SU-DHL-6 (cell line): ENCODE results near the gene LRP2.
A peak's percentile ranks its signal among the peaks of the same experiment; 100 is the strongest.
"Not testable (repeated sequence)": the region's sequence is repeated elsewhere in the genome, so short reads cannot be mapped to it uniquely, and the experiment has no call there.

ENCODE experiments used
- H2AFZ ChIP-seq: fragments of 200-600 bp; sonication (generic); 2 replicates; pipeline ENCODE4 v1.6.1; 2014; ENCODE audit warnings: low read depth, mild to moderate bottlenecking, moderate library complexity, mixed read lengths, antibody characterized with exemption, low read length; ENCODE audit not compliant: severe bottlenecking
- H3F3A ChIP-seq: fragments of 200-600 bp; shearing (Covaris generic); 2 replicates; pipeline ENCODE4 v1.6.0; 2016; ENCODE audit warnings: antibody characterized with exemption, mild to moderate bottlenecking; ENCODE audit not compliant: insufficient read depth
- H3K27ac ChIP-seq: fragments of 200-600 bp; sonication (generic); 2 replicates; pipeline ENCODE4 v1.5.1; 2016; ENCODE audit warnings: low read depth, mild to moderate bottlenecking, low read length, moderate library complexity, mixed read lengths
- H3K27me3 ChIP-seq: fragments of 200-600 bp; sonication (generic), shearing (Covaris generic); 2 replicates; pipeline ENCODE4 v1.6.0; 2014; ENCODE audit warnings: mild to moderate bottlenecking, low read length
- H3K36me3 ChIP-seq: fragments of 200-600 bp; sonication (generic); 2 replicates; pipeline ENCODE4 v1.6.1; 2014; ENCODE audit warnings: mild to moderate bottlenecking, low read length, mixed read lengths
- H3K4me2 ChIP-seq: fragments of 300-600, 200-600 bp; shearing (Covaris generic), sonication (generic); 2 replicates; pipeline ENCODE4 v1.6.0; 2014; ENCODE audit warnings: low read length, low read depth, mild to moderate bottlenecking; ENCODE audit not compliant: poor library complexity, severe bottlenecking
- H3K4me3 ChIP-seq: fragments of 200-600 bp; sonication (generic); 2 replicates; pipeline ENCODE4 v1.5.1; 2014; ENCODE audit warnings: antibody characterized with exemption, low read length, mild to moderate bottlenecking, mixed read lengths; ENCODE audit not compliant: insufficient read depth, poor library complexity, severe bottlenecking
- H3K79me2 ChIP-seq: fragments of 200-600 bp; sonication (generic); 2 replicates; pipeline ENCODE4 v1.6.1; 2014; ENCODE audit warnings: mild to moderate bottlenecking, low read length, moderate library complexity; ENCODE audit not compliant: insufficient read depth
- H3K9ac ChIP-seq: fragments of 200-600 bp; sonication (generic); 2 replicates; pipeline ENCODE4 v1.7.0; 2014; ENCODE audit warnings: mild to moderate bottlenecking, low read length
- H3K9me2 ChIP-seq: fragments of 200-600 bp; sonication (generic); replicated peaks from 2 replicates; pipeline ENCODE4 v1.6.1; 2014; ENCODE audit warnings: low read length; ENCODE audit not compliant: insufficient read depth
- H3K9me3 ChIP-seq: fragments of 200-600 bp; sonication (generic); 2 replicates; pipeline ENCODE4 v1.6.1; 2014; ENCODE audit warnings: low read length, mixed read lengths; ENCODE audit not compliant: insufficient read depth
- H4K20me1 ChIP-seq: fragments of 200-600 bp; sonication (generic); 2 replicates; pipeline ENCODE4 v1.6.1; 2014; ENCODE audit warnings: low read depth, mild to moderate bottlenecking, antibody characterized with exemption, low read length, moderate library complexity, mixed read lengths
- EZH2phosphoT487 ChIP-seq: fragments of 200-600 bp; sonication (generic), shearing (Covaris generic); conservative IDR thresholded peaks from 2 replicates; pipeline ENCODE4 v1.6.1; 2018; ENCODE audit warnings: mild to moderate bottlenecking, antibody characterized with exemption, low read length, moderate library complexity, mixed read lengths
- TF ChIP-seq, protein P1 (sequence below): fragments of 200-600 bp; sonication (generic); IDR thresholded peaks from one replicate; pipeline ENCODE4 v1.5.1; 2017; ENCODE audit warnings: antibody characterized with exemption, mild to moderate bottlenecking, low read length, moderate library complexity; ENCODE audit not compliant: insufficient read depth, poor library complexity, severe bottlenecking

The LRP2 gene

DNA sequence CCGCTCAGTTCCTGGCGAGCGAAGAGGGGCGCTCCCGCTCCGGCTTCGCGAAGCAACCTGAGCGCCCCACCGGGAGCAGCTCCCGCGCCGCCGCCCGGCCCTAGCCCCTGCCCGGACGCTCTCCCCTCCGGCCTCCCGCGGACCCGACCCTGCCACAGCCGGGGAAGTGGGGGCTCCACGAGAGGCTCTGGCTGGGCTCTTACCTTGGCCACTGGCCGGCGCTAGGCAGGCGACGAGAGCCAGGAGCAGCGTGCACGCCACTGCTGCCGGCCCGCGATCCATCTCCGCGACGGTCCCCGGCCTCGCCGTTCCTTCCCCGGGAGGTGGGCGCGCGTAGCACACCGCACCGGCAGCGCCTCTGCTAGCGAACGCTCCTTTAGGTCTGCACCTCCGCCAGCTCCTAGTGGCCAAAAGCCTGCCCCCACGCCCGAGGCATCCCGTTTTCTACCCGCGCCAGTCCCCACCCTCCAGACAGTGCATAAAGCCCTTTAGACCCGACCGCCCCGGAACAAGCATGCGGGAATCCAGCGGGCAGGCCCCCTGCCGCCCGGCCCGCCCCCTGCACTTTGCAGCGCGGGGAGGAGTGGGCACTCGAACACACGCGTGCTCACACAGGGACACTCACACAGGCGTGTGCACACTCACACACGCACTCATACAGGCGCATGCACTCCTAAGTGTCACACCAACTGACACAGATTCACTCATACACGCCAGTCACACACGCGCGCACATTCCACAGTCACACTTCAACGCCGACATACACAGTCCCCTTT is at the start of gene LRP2:
Gene LRP2, minus strand, starts transcription at position 417 of the 776 bp plus-strand sequence. Its CDS starts 135 bp downstream, at position 282.
- Histone ChIP-seq H3K79me2 (no peaks in the 10 kb centered on the region), H3K27ac (no peak within 1 kb of the TSS), H2AFZ (peak within 1 kb of the TSS; percentile 1), H3K9me2 (no peaks in the 10 kb centered on the region), H3K9me3 (no peaks in the 10 kb centered on the region), H4K20me1 (no peaks in the 10 kb centered on the region), H3K36me3 (no peaks in the 10 kb centered on the region), H3K27me3 (no peaks in the 10 kb centered on the region), H3F3A (no peaks in the 10 kb centered on the region), H3K4me3 (no peak within 1 kb of the TSS), H3K4me2 (peak within 1 kb of the TSS; percentile 21), H3K9ac (no peak within 1 kb of the TSS)
- no peak for TF ChIP-seq EZH2phosphoT487
- TF ChIP-seq, protein P1, sequence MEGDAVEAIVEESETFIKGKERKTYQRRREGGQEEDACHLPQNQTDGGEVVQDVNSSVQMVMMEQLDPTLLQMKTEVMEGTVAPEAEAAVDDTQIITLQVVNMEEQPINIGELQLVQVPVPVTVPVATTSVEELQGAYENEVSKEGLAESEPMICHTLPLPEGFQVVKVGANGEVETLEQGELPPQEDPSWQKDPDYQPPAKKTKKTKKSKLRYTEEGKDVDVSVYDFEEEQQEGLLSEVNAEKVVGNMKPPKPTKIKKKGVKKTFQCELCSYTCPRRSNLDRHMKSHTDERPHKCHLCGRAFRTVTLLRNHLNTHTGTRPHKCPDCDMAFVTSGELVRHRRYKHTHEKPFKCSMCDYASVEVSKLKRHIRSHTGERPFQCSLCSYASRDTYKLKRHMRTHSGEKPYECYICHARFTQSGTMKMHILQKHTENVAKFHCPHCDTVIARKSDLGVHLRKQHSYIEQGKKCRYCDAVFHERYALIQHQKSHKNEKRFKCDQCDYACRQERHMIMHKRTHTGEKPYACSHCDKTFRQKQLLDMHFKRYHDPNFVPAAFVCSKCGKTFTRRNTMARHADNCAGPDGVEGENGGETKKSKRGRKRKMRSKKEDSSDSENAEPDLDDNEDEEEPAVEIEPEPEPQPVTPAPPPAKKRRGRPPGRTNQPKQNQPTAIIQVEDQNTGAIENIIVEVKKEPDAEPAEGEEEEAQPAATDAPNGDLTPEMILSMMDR: no peak

DNA sequence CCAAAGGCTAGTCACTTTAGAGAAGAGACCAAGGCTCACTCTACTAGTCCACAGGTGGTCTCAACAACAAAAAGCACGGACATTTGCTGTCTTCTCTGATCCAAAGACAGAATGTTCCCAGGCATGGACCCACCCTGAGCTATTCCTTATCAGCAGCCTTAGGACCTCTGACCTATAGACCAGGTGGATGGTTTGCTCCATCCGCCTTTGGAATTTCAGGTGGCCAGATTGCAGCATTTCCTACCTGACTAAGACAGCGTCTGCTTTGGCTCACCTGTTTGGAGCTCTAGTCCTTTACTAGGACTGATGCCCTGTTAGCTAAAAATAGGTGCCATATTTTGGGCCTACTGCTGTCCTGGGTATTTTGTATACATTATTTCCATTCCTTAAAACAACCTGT is 44.6 kb upstream of the LRP2 start:
- no peak overlapping the region for H2AFZ ChIP-seq
- H3K4me3 ChIP-seq: no peak overlapping the region
- H3K9me3 ChIP-seq: no peaks in the 10 kb centered on the region
- no peak for TF ChIP-seq EZH2phosphoT487
- TF ChIP-seq, protein P1: no peak
- no peaks in the 10 kb centered on the region for H3K79me2 ChIP-seq
- H3K9ac ChIP-seq: no peak overlapping the region
- no peaks in the 10 kb centered on the region for H3K9me2 ChIP-seq
- no peaks in the 10 kb centered on the region for H3F3A ChIP-seq
- H3K4me2 ChIP-seq: no peak overlapping the region
- no peaks in the 10 kb centered on the region for H4K20me1 ChIP-seq
- H3K27me3 ChIP-seq: no peaks in the 10 kb centered on the region
- no peaks in the 10 kb centered on the region for H3K36me3 ChIP-seq
- H3K27ac ChIP-seq: no peak overlapping the region

- H3K4me3 ChIP-seq, H3K9me2 ChIP-seq, H4K20me1 ChIP-seq, H3K4me2 ChIP-seq, H3K27ac ChIP-seq, H3K36me3 ChIP-seq, H3K79me2 ChIP-seq, H3F3A ChIP-seq, H3K9me3 ChIP-seq, H3K9ac ChIP-seq, H2AFZ ChIP-seq, H3K27me3 ChIP-seq: not testable (repeated sequence)
These were observed 37.2 kb upstream of the LRP2 start for GRCh38 chr2:169399491-169399890.

DNA sequence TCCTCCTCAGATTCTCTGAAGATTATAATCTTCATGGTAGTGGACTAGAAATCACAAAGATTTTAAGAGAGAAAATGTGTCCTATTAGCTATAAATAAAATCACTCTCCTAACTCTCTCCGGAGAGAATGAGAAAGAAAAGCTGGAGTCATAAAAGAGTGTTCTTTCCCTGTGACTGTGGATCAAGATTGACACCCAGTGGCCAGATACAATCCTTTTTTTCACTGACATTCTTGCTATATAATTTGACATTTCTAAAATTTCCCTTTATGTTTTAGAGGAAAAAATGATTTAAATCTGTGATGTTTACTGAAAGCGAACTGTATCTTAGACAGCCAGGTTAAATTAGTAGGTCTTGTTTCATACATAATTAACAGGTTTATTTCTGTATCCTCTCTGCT is 35.4 kb upstream of the LRP2 start:
- Histone ChIP-seq H3K27ac (no peak overlapping the region), H3K79me2 (no peaks in the 10 kb centered on the region), H3K36me3 (no peaks in the 10 kb centered on the region), H4K20me1 (no peaks in the 10 kb centered on the region), H3K9me3 (no peaks in the 10 kb centered on the region), H3F3A (no peaks in the 10 kb centered on the region), H3K27me3 (no peaks in the 10 kb centered on the region), H3K9me2 (no peaks in the 10 kb centered on the region), H3K4me2 (no peak overlapping the region), H3K4me3 (no peak overlapping the region), H3K9ac (no peak overlapping the region), H2AFZ (no peak overlapping the region)
- TF ChIP-seq EZH2phosphoT487: no peak
- TF ChIP-seq, protein P1: no peak
